BLaER1 (cell line): ENCODE results near the gene DLG2.
"Not testable (repeated sequence)": the region's sequence is repeated elsewhere in the genome, so short reads cannot be mapped to it uniquely, and the experiment has no call there.

Source experiments
- H3K27ac ChIP-seq: shearing (Covaris generic); formaldehyde crosslinking; 2 replicates; pipeline ENCODE4 v1.8.1; 2022
- H3K27me3 ChIP-seq: shearing (Covaris generic); formaldehyde crosslinking; 2 replicates; pipeline ENCODE4 v1.8.1; 2022
- H3K36me3 ChIP-seq: shearing (Covaris generic); formaldehyde crosslinking; 2 replicates; pipeline ENCODE4 v1.8.1; 2022
- H3K4me1 ChIP-seq: shearing (Covaris generic); formaldehyde crosslinking; 2 replicates; pipeline ENCODE4 v1.8.1; 2022
- H3K4me2 ChIP-seq: shearing (Covaris generic); formaldehyde crosslinking; 2 replicates; pipeline ENCODE4 v1.8.1; 2022
- H3K4me3 ChIP-seq: shearing (Covaris generic); formaldehyde crosslinking; 2 replicates; pipeline ENCODE4 v1.8.1; 2022
- H3K9ac ChIP-seq: shearing (Covaris generic); formaldehyde crosslinking; 2 replicates; pipeline ENCODE4 v1.8.1; 2022
- H3K9me3 ChIP-seq: shearing (Covaris generic); formaldehyde crosslinking; 2 replicates; pipeline ENCODE4 v1.8.1; 2022
- H4K20me1 ChIP-seq: shearing (Covaris generic); formaldehyde crosslinking; 2 replicates; pipeline ENCODE4 v1.8.1; 2022
- Cebpa-rat ChIP-seq: shearing (Covaris generic); IDR thresholded peaks from 2 replicates; pipeline ENCODE4 v1.8.1; 2022

The DLG2 gene

DNA sequence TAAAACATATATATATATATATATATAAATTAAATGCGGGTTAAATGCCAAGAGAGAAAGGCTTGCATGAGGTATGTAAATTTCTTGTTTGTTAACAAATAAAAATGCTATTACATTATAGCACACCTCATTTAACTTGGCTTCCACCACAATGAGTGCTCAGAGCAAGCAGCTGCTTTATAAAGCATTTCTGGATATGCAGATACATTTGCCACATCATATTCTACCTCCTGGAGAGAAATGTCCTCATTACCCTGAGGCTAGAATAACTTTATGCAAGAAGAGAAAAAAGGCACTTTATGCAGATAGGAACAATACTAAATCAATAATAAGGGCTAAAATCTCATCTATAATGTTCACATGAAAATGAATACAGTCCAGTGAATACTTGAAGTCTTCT, 2159.3 kb downstream of the DLG2 start:
- H3K9me3 ChIP-seq: no peaks in the 10 kb centered on the region
- no peak overlapping the region for H3K9ac ChIP-seq
- no peak overlapping the region for H3K27ac ChIP-seq
- TF ChIP-seq Cebpa-rat: no peak
- H3K4me1 ChIP-seq: no peaks in the 10 kb centered on the region
- H3K27me3 ChIP-seq: no peaks in the 10 kb centered on the region
- H3K36me3 ChIP-seq: no peaks in the 10 kb centered on the region
- H4K20me1 ChIP-seq: no peaks in the 10 kb centered on the region
- no peak overlapping the region for H3K4me2 ChIP-seq
- H3K4me3 ChIP-seq: no peak overlapping the region

DNA sequence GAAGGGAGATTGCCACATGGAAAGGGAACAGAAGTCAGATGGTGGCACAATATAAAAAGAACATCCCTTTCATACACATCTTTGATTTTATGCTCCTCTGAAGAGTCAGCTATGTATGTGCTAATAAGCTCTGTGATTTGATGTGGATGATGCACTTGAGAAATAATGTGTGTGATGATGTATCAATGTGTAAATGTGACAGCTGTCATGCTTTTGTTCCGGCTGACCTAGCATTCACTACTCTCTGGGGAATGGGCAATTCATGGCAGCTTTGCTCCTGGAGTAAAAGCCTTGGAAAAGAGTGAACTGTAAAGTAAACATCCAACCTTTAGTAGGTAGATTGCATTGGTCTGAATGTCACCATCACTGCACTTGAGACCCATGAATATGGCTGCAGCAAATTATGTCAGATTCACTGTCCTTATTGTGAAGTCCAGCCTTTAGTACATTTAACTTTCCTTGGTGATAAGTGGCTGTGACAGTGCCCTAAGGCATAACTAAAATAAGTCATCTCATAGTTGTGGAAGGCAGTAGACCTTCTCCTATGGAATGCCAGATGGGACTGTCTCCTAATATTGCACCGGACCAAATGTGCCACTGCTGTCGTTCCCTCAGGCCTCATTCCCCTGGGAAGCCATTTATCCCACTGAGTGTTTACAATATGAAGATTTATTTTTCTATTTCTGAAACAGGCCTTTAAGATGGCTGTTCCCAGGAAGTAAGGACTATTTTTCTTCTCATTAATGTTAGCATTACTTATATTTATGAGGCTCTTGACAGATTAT, 2162.8 kb downstream of the DLG2 start:
- no peak for TF ChIP-seq Cebpa-rat
- Histone ChIP-seq H3K36me3 (no peaks in the 10 kb centered on the region), H3K4me2 (no peak overlapping the region), H3K27ac (no peak overlapping the region), H3K9ac (no peak overlapping the region), H3K4me3 (no peak overlapping the region), H3K27me3 (no peaks in the 10 kb centered on the region), H3K4me1 (no peaks in the 10 kb centered on the region), H3K9me3 (no peaks in the 10 kb centered on the region), H4K20me1 (no peaks in the 10 kb centered on the region)

DNA sequence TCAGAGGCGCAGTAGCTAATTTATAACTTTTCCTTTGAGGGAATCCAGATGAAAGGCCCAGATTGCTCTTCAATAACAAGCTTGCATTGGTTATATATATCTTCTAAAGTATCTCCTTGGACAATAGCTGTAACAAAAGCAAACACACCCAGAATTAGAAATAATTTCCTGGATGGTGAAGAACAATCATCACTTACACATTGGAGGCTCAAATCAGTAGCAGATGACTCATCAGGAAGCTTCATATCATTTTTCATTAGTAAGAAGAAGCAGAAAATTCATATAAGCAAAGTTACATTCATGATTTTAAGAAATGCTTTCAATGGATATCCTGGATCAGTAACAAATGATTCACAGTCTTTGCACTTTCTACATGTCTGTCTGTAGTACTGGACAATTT, 2167.3 kb downstream of the DLG2 start:
- no peak for TF ChIP-seq Cebpa-rat
- H3K36me3 ChIP-seq: no peaks in the 10 kb centered on the region
- H3K9ac ChIP-seq: no peak overlapping the region
- H3K27me3 ChIP-seq: no peaks in the 10 kb centered on the region
- no peaks in the 10 kb centered on the region for H3K4me1 ChIP-seq
- H3K4me3 ChIP-seq: no peak overlapping the region
- no peak overlapping the region for H3K27ac ChIP-seq
- no peaks in the 10 kb centered on the region for H3K9me3 ChIP-seq
- no peaks in the 10 kb centered on the region for H4K20me1 ChIP-seq
- H3K4me2 ChIP-seq: no peak overlapping the region

DNA sequence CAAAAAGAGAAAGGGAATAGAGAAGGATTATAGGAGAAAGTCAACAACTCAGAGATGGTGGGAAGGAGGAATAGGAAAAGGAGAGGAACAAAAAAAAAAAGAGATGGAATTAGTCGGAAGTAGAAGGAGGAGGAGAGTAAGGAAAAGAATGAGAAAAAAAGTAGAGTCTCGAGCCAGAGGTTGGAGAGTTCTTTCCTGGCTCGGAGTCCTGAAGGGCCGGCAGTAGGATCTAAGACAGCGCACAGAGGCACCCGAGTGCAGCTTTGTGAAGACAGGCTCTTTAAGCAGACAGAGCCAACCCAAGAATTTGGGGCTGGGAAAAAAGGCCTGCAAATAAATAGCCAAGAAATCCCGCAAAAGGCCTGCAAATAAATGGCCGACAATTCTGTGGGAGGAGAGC, 2170.6 kb downstream of the DLG2 start:
- Histone ChIP-seq H3K4me2 (no peak overlapping the region), H3K4me3 (no peak overlapping the region), H4K20me1 (no peaks in the 10 kb centered on the region), H3K36me3 (no peaks in the 10 kb centered on the region), H3K27me3 (no peaks in the 10 kb centered on the region), H3K27ac (no peak overlapping the region), H3K9me3 (no peaks in the 10 kb centered on the region), H3K9ac (no peak overlapping the region), H3K4me1 (no peaks in the 10 kb centered on the region)
- no peak for TF ChIP-seq Cebpa-rat

DNA sequence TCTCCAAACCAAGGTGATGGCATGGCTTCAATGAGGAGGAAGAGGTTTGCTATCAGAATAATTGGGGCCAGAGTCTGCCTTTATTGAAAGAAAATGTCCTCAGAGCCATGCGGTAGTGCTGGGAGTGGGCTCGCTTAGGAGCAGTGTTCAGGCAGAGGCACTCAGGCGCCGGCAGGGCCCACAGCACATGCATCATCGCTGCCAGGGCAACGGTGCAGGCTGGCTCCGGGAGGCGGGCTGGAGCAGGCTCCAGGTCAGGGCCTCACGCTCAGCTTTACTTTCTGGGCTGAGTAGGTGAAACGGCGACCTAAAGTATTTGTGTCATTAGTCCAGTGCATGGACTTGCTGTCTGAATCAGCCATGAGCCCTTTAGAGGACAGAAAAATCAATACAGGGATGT, 2171.1 kb downstream of the DLG2 start:
- Histone ChIP-seq H4K20me1 (no peaks in the 10 kb centered on the region), H3K9ac (no peak overlapping the region), H3K4me3 (no peak overlapping the region), H3K36me3 (no peaks in the 10 kb centered on the region), H3K27ac (no peak overlapping the region), H3K27me3 (no peaks in the 10 kb centered on the region), H3K9me3 (no peaks in the 10 kb centered on the region), H3K4me1 (no peaks in the 10 kb centered on the region), H3K4me2 (no peak overlapping the region)
- TF ChIP-seq Cebpa-rat: no peak

DNA sequence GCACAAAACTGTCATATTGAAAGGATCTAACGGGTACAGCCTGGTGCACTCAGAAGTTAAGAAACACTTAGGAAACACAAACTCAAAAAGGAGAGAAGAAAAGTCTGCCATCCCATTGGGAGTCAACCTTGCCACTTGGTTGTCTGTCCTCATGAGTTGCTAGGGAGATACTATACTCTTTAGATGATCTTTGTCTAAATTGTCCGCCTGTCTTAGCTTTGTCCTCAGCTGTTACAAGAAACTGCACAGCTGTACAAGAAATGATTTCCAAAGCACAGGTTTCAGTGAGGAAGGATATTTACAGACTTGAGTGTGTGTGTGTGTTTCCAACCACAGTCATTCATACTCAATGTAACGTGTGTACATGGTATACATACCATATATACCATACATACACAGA, 2171.8 kb downstream of the DLG2 start:
- Histone ChIP-seq H3K4me2 (no peak overlapping the region), H3K4me1 (no peaks in the 10 kb centered on the region), H3K9ac (no peak overlapping the region), H3K27ac (no peak overlapping the region), H3K9me3 (no peaks in the 10 kb centered on the region), H3K27me3 (no peaks in the 10 kb centered on the region), H3K4me3 (no peak overlapping the region), H4K20me1 (no peaks in the 10 kb centered on the region), H3K36me3 (no peaks in the 10 kb centered on the region)
- TF ChIP-seq Cebpa-rat: no peak

DNA sequence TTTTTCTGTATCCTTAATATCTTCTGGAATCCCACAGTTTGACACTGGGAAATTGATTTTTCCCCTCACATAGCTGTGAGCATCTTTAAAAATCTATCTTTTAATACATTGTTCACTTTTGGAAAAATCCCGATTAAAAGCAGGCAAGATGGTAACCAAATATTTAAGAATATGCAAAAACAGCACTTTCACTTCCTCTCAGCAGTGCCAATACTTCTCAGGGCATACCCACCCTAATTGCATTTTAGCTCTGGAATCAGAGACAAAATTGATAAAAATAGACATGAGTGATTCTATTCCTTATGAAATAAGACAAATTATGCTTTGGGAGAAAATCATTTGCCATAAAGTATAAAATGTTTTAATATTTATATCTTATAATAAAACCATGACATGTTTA, 2172.5 kb downstream of the DLG2 start:
- Histone ChIP-seq H3K27ac (no peak overlapping the region), H3K4me1 (no peaks in the 10 kb centered on the region), H4K20me1 (no peaks in the 10 kb centered on the region), H3K4me3 (no peak overlapping the region), H3K36me3 (no peaks in the 10 kb centered on the region), H3K27me3 (no peaks in the 10 kb centered on the region), H3K4me2 (no peak overlapping the region), H3K9me3 (no peaks in the 10 kb centered on the region), H3K9ac (no peak overlapping the region)
- no peak for TF ChIP-seq Cebpa-rat

DNA sequence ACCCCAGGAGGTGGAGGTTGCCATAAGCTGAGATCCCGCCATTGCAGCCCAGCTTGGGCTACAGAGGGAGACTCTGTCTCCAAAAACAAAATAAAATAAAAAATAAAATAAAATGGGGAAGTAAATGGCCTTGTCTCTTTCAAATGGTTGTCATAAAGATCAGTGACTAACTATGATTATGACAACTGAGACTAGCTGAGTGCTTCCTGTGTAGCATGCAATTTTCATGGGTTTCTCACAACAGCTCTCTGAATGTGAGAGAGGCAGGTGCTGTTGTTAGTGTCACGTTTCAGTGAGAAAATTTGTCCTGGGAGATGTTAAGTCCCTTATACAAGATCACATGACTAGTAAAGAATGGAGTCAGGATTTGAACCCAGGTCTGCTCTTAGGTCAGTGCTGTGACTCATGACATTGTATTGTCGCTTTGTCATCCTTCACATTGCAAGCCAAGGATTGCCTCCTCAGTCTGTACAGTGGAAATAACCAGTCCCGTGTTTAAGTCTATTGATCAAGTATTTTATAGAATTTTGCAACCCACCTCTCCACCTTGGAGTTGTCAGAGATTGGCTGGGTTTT, 2177.7 kb downstream of the DLG2 start:
- no peak overlapping the region for H3K27ac ChIP-seq
- no peaks in the 10 kb centered on the region for H3K27me3 ChIP-seq
- no peak overlapping the region for H3K4me2 ChIP-seq
- no peak for TF ChIP-seq Cebpa-rat
- H3K9me3 ChIP-seq: 0 out of 2 replicates have a peak, but pooled peaks cover 5% of the 10 kb centered on the region
- no peaks in the 10 kb centered on the region for H3K4me1 ChIP-seq
- no peaks in the 10 kb centered on the region for H4K20me1 ChIP-seq
- H3K4me3 ChIP-seq: no peak overlapping the region
- no peak overlapping the region for H3K9ac ChIP-seq
- H3K36me3 ChIP-seq: no peaks in the 10 kb centered on the region

DNA sequence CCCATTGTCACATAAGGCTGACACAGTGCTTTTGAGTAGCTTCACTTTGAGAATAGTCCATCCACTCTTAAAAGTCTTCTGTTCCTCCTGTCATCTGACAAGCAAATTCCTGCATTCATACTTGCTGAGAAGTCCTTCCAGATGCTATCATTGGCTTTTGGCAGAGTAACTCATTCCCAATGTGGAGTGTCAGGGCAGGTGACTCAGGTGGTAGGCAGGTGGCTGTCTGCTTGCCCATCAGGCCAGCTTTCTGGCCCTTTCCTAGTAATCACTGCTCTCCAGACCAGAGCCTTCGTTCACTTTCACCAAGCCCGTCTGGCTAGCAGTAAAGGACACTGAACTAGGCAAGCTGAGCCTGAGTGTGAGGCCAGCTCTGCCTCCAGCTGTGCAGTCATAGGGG, 2178.5 kb downstream of the DLG2 start:
- Histone ChIP-seq H3K9me3 (0 out of 2 replicates have a peak, but pooled peaks cover 5% of the 10 kb centered on the region), H3K36me3 (no peaks in the 10 kb centered on the region), H3K27ac (no peak overlapping the region), H3K4me2 (no peak overlapping the region), H3K9ac (no peak overlapping the region), H4K20me1 (no peaks in the 10 kb centered on the region), H3K27me3 (no peaks in the 10 kb centered on the region), H3K4me1 (no peaks in the 10 kb centered on the region), H3K4me3 (no peak overlapping the region)
- no peak for TF ChIP-seq Cebpa-rat

DNA sequence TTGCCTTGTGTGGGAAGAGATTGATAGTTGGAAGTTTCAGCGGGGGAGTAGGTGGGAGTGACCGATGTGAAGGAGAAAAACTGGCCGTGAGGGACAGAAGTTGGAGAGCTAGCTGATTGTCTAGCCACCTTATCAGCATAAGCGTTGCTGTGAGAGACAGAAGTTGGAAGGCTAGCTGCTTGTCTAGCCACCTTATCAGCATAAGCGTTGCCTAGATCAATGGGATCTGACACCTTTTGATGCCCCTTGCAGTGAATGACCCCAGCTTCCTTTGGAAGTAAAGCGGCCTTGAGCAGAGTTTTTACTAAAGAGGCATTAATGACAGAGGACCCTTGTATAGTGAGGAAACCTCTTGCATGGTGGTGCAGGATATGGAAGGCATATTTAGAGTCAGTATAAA, 2183.3 kb downstream of the DLG2 start:
- H4K20me1 ChIP-seq, H3K4me2 ChIP-seq, H3K36me3 ChIP-seq, H3K9ac ChIP-seq, H3K4me1 ChIP-seq, H3K27me3 ChIP-seq, H3K4me3 ChIP-seq, H3K9me3 ChIP-seq, H3K27ac ChIP-seq: not testable (repeated sequence)
